ENCODE measurements around the gene PARVG. TPM values are rescaled to one million over a fixed set of nuclear protein-coding genes. Genes with fewer than 3 reads are reported as not detected.

PARVG gene
- polyA plus RNA-seq, 5 donors, result 2.8 to 4.3 (median 3.7) TPM

GRCh38 chr22:44179196-44179988 is 1.3 kb upstream of the PARVG start:
- no peak for DNase-seq

GRCh38 chr22:44179989-44180705 is 578 bp upstream of the PARVG start:
- no peak for DNase-seq

- no peak for DNase-seq
Observed at GRCh38 chr22:44181033-44181911, 547 bp downstream of the PARVG start.

GRCh38 chr22:44181912-44182587 is 1.3 kb downstream of the PARVG start:
- DNase-seq, result no peak

GRCh38 chr22:44182588-44183286 is 2.0 kb downstream of the PARVG start:
- no peak for DNase-seq

GRCh38 chr22:44183287-44183588 is 2.5 kb downstream of the PARVG start:
- DNase-seq, result no peak

GRCh38 chr22:44184006-44184405 is 3.3 kb downstream of the PARVG start:
- DNase-seq, result no peak

- no peak for DNase-seq
Observed at GRCh38 chr22:44185237-44186120, 4.8 kb downstream of the PARVG start.

- DNase-seq, result no peak
Observed at GRCh38 chr22:44186121-44186510, 5.4 kb downstream of the PARVG start.

GRCh38 chr22:44186737-44187136 is 6.0 kb downstream of the PARVG start:
- DNase-seq, result no peak

- no peak for DNase-seq
Observed at GRCh38 chr22:44187652-44188230, 7.0 kb downstream of the PARVG start.

GRCh38 chr22:44188316-44188715 is 7.6 kb downstream of the PARVG start:
- DNase-seq, result no peak

GRCh38 chr22:44188986-44189630 is 8.4 kb downstream of the PARVG start:
- DNase-seq, result no peak

GRCh38 chr22:44190381-44190976 is 9.8 kb downstream of the PARVG start:
- DNase-seq, result no peak

- DNase-seq, result no peak
Observed at GRCh38 chr22:44191036-44191454, 10.3 kb downstream of the PARVG start.

GRCh38 chr22:44192098-44192815 is 11.5 kb downstream of the PARVG start:
- DNase-seq, result no peak

- no peak for DNase-seq
Observed at GRCh38 chr22:44192816-44193534, 12.2 kb downstream of the PARVG start.

GRCh38 chr22:44193535-44193891 is 12.8 kb downstream of the PARVG start:
- DNase-seq, result no peak
